GM12874 (cell line): Measurements from ENCODE around the gene TBX6.

Source experiments
- TF ChIP-seq, protein P1 (sequence below): IDR thresholded peaks from 2 replicates; pipeline ENCODE4 v1.5.1; 2011; ENCODE audit warnings: low read depth, mild to moderate bottlenecking, control low read depth, low read length, moderate library complexity; ENCODE audit not compliant: insufficient read depth

The TBX6 gene

DNA sequence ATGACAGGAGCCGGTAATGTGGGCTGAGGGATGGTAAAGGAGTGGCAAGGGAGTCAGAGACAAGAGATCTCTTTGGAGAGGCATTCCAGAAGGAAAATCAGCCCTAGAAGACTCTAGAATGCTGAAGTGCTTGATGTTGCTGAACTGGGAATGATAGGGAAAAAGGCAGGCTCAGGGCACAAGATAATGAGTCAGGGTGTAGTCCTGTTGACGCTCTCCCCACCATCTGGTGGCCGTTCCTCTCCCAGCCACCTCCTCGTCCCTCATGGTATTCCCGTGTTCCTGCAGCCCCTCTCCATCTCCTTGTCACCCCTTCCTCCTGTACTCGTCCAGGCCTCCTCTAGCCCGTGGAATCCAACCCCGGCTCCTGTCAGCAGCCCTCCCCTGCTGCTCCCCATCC lies 37.3 kb downstream of the TBX6 start:
- TF ChIP-seq, protein P1, sequence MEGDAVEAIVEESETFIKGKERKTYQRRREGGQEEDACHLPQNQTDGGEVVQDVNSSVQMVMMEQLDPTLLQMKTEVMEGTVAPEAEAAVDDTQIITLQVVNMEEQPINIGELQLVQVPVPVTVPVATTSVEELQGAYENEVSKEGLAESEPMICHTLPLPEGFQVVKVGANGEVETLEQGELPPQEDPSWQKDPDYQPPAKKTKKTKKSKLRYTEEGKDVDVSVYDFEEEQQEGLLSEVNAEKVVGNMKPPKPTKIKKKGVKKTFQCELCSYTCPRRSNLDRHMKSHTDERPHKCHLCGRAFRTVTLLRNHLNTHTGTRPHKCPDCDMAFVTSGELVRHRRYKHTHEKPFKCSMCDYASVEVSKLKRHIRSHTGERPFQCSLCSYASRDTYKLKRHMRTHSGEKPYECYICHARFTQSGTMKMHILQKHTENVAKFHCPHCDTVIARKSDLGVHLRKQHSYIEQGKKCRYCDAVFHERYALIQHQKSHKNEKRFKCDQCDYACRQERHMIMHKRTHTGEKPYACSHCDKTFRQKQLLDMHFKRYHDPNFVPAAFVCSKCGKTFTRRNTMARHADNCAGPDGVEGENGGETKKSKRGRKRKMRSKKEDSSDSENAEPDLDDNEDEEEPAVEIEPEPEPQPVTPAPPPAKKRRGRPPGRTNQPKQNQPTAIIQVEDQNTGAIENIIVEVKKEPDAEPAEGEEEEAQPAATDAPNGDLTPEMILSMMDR: no peak

GRCh38 chr16:30053376-30054015 lies 38.2 kb downstream of the TBX6 start:
- TF ChIP-seq, protein P1: no peak

GRCh38 chr16:30052671-30053372 lies 38.9 kb downstream of the TBX6 start:
- TF ChIP-seq, protein P1: no peak

- TF ChIP-seq, protein P1: no peak
Observed at GRCh38 chr16:30051518-30051917, 40.2 kb downstream of the TBX6 start.

DNA sequence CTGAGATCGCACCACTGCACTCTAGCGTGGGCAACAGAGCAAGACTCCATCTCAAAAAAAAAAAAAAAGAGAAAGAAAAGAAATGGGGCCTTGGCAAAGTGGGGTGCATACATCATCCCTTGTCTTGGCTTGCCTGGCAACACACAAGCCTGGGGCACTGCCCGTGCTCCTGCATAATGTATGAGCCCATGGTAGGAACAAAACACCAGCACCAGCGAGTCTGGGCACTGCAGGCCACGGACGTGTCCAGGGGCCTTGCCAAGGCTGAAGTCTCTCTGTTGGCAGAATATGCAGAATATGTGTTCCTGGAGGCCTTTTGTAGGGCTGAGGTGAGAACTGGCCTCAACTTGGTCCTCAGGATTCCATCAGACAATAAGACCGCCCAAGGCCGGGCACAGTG lies 41.9 kb downstream of the TBX6 start:
- TF ChIP-seq, protein P1: no peak

- TF ChIP-seq, protein P1: no peak
Observed at GRCh38 chr16:30046588-30046987, 45.1 kb downstream of the TBX6 start.

DNA sequence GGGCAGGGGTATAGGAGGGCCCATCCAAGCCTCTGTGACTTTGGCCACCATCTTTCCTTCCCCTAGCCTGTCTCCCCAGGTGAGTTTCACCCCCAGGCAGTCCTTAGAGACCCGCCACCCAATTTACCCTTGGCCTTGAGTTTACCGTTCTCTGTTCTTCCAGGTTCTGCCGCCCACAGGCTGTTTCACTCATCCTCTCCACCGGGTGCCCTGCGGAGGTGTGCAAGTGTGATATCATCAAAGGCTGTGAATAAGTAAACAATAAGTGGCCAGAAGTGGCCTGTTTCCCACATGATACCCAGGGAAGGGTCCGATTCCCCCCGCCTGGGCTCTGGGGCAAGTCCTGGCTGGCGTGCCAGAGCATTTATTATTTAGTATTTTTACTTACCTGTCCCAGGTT lies 45.5 kb downstream of the TBX6 start:
- TF ChIP-seq, protein P1: no peak
